ENCODE results near the gene CX3CR1.
A peak's percentile ranks its signal among the peaks of the same experiment; 100 is the strongest.

Gene CX3CR1

GRCh38 chr3:39264053-39264452 is 15.8 kb downstream of the CX3CR1 start:
- H3K27me3 ChIP-seq (ENCODE audit: insufficient read depth, low read length): no peaks in the 10 kb centered on the region
- no peaks in the 10 kb centered on the region for H3F3A ChIP-seq (ENCODE audit: insufficient read depth, low read length)
- H3K9me2 ChIP-seq (ENCODE audit: low read depth, low read length): no peaks in the 10 kb centered on the region
- no peaks in the 10 kb centered on the region for H3K9me3 ChIP-seq (ENCODE audit: low read length)
- H3K36me3 ChIP-seq (ENCODE audit: insufficient read depth, low read length): no peaks in the 10 kb centered on the region
- H3K27ac ChIP-seq (ENCODE audit: low read depth, low read length, poor library complexity, severe bottlenecking): no peak overlapping the region
- peaks cover 41% of the 10 kb centered on the region for H3K4me1 ChIP-seq (ENCODE audit: insufficient read depth, low read length, severe bottlenecking)
- H2AFZ ChIP-seq (ENCODE audit: low read length): no peak overlapping the region
- H3K4me2 ChIP-seq (ENCODE audit: low read length): peak overlapping the region; percentile 23; the same call in 1 of the 2 replicates
- H3K9ac ChIP-seq (ENCODE audit: low read length): no peak overlapping the region
- no peaks in the 10 kb centered on the region for H4K20me1 ChIP-seq (ENCODE audit: insufficient read depth, low read length)
- H3K4me3 ChIP-seq (ENCODE audit: low read depth, low read length, poor library complexity, severe bottlenecking): no peak overlapping the region
- no peak for TF ChIP-seq EZH2 (IDR thresholded peaks at IDR 0.05; ENCODE audit: borderline replicate concordance, low read length)
- TF ChIP-seq CTCF (IDR thresholded peaks at IDR 0.05; ENCODE audit: low read length): no peak
- no peaks in the 10 kb centered on the region for H3K79me2 ChIP-seq (ENCODE audit: insufficient read depth, low read length)

GRCh38 chr3:39263576-39263975 is 16.3 kb downstream of the CX3CR1 start:
- Histone ChIP-seq H3K27me3 (ENCODE audit: insufficient read depth, low read length) (no peaks in the 10 kb centered on the region), H3K4me3 (ENCODE audit: low read depth, low read length, poor library complexity, severe bottlenecking) (no peak overlapping the region), H3K9me2 (ENCODE audit: low read depth, low read length) (no peaks in the 10 kb centered on the region), H3K4me1 (ENCODE audit: insufficient read depth, low read length, severe bottlenecking) (peaks cover 41% of the 10 kb centered on the region), H2AFZ (ENCODE audit: low read length) (no peak overlapping the region), H3F3A (ENCODE audit: insufficient read depth, low read length) (no peaks in the 10 kb centered on the region), H3K9me3 (ENCODE audit: low read length) (no peaks in the 10 kb centered on the region), H3K9ac (ENCODE audit: low read length) (no peak overlapping the region), H4K20me1 (ENCODE audit: insufficient read depth, low read length) (no peaks in the 10 kb centered on the region), H3K4me2 (ENCODE audit: low read length) (peak overlapping the region; percentile 23; the same call in 1 of the 2 replicates), H3K79me2 (ENCODE audit: insufficient read depth, low read length) (no peaks in the 10 kb centered on the region), H3K36me3 (ENCODE audit: insufficient read depth, low read length) (no peaks in the 10 kb centered on the region), H3K27ac (ENCODE audit: low read depth, low read length, poor library complexity, severe bottlenecking) (no peak overlapping the region)
- no peak for TF ChIP-seq EZH2 (IDR thresholded peaks at IDR 0.05; ENCODE audit: borderline replicate concordance, low read length)
- no peak for TF ChIP-seq CTCF (IDR thresholded peaks at IDR 0.05; ENCODE audit: low read length)

GRCh38 chr3:39262846-39263245 is 17.0 kb downstream of the CX3CR1 start:
- no peak overlapping the region for H3K4me3 ChIP-seq (ENCODE audit: low read depth, low read length, poor library complexity, severe bottlenecking)
- no peak overlapping the region for H3K4me2 ChIP-seq (ENCODE audit: low read length)
- H3K9ac ChIP-seq (ENCODE audit: low read length): no peak overlapping the region
- no peaks in the 10 kb centered on the region for H3K79me2 ChIP-seq (ENCODE audit: insufficient read depth, low read length)
- no peak overlapping the region for H3K27ac ChIP-seq (ENCODE audit: low read depth, low read length, poor library complexity, severe bottlenecking)
- H3K4me1 ChIP-seq (ENCODE audit: insufficient read depth, low read length, severe bottlenecking): peaks cover 41% of the 10 kb centered on the region
- no peaks in the 10 kb centered on the region for H4K20me1 ChIP-seq (ENCODE audit: insufficient read depth, low read length)
- H3F3A ChIP-seq (ENCODE audit: insufficient read depth, low read length): no peaks in the 10 kb centered on the region
- H2AFZ ChIP-seq (ENCODE audit: low read length): no peak overlapping the region
- no peaks in the 10 kb centered on the region for H3K9me3 ChIP-seq (ENCODE audit: low read length)
- no peaks in the 10 kb centered on the region for H3K9me2 ChIP-seq (ENCODE audit: low read depth, low read length)
- no peaks in the 10 kb centered on the region for H3K27me3 ChIP-seq (ENCODE audit: insufficient read depth, low read length)
- TF ChIP-seq EZH2 (IDR thresholded peaks at IDR 0.05; ENCODE audit: borderline replicate concordance, low read length) (no peak), CTCF (IDR thresholded peaks at IDR 0.05; ENCODE audit: low read length) (no peak)
- no peaks in the 10 kb centered on the region for H3K36me3 ChIP-seq (ENCODE audit: insufficient read depth, low read length)
